K562 (cell line): ENCODE data around the gene TKTL1. TPM values are rescaled to one million over a fixed set of nuclear protein-coding genes. Genes with fewer than 3 reads are reported as not detected.

Source experiments
- CC2D1A ChIP-seq: fragments of 450-650 bp; IDR thresholded peaks from 2 replicates; pipeline ENCODE4 v1.6.1; 2017; ENCODE audit warnings: mild to moderate bottlenecking
- EP300 ChIP-seq: IDR thresholded peaks from 2 replicates; pipeline ENCODE4 v1.6.1; 2012; ENCODE audit warnings: low read length, improper control_type of control experiment
- ETV6 ChIP-seq, 3 experiments: fragments of 150-350 bp in 1 of 3; sonication (generic) in 1 of 3; formaldehyde crosslinking in 1 of 3; IDR thresholded peaks; 2 replicates each; pipeline versions ENCODE4 v1.6.1 to v1.8.0; 2014 to 2022; ENCODE audit warnings: borderline replicate concordance in 2 of 3, low read depth in 2 of 3, antibody characterized with exemption in 1 of 3, low read length in 1 of 3, mild to moderate bottlenecking in 1 of 3, missing genetic modification reagents in 1 of 3
- HMGN3 ChIP-seq: IDR thresholded peaks from 2 replicates; pipeline ENCODE4 v1.6.1; 2011; ENCODE audit warnings: borderline replicate concordance, low read depth, mild to moderate bottlenecking, mixed read lengths, low read length; ENCODE audit not compliant: insufficient read length; ENCODE audit errors: extremely low read depth
- HNRNPUL1 ChIP-seq: fragments of 200-400 bp; formaldehyde crosslinking; IDR thresholded peaks from 2 replicates; pipeline ENCODE4 v1.6.1; 2017; ENCODE audit warnings: low read length
- KAT2B ChIP-seq: IDR thresholded peaks from one replicate; pipeline ENCODE4 v1.6.1; 2012; ENCODE audit warnings: low read depth, mild to moderate bottlenecking, control low read depth, inconsistent platforms, low read length, moderate library complexity
- MCM3 ChIP-seq: fragments of 450-650 bp; IDR thresholded peaks from 2 replicates; pipeline ENCODE4 v1.6.1; 2016
- MIER1 ChIP-seq: fragments of 450-650 bp; IDR thresholded peaks from 2 replicates; pipeline ENCODE4 v1.6.1; 2016; ENCODE audit warnings: antibody characterized with exemption, mild to moderate bottlenecking, low read depth
- NEUROD1 ChIP-seq: fragments of 150-350 bp; IDR thresholded peaks from 2 replicates; pipeline ENCODE4 v1.6.1; 2014; ENCODE audit warnings: borderline replicate concordance, low read length, low read depth; ENCODE audit not compliant: partially characterized antibody
- NR2C1 ChIP-seq, 2 experiments: fragments of 450-650 bp; IDR thresholded peaks; 2 replicates each; pipeline ENCODE4 v1.6.1; 2017; ENCODE audit warnings: mild to moderate bottlenecking in 2 of 2, antibody characterized with exemption in 1 of 2, inconsistent platforms in 1 of 2, missing compliant biosample characterization in 1 of 2, missing genetic modification characterization in 1 of 2
- RHOXF2B ChIP-seq: fragments of 250-450 bp; sonication (Bioruptor Pico); conservative IDR thresholded peaks from 2 replicates; pipeline ENCODE4 v1.5.1; 2021
- RNF219 ChIP-seq: fragments of 250-450 bp; sonication (Bioruptor Pico); IDR thresholded peaks from 2 replicates; pipeline ENCODE4 v1.5.0; 2022; ENCODE audit warnings: mild to moderate bottlenecking
- SNIP1 ChIP-seq: fragments of 450-650 bp; IDR thresholded peaks from 2 replicates; pipeline ENCODE4 v1.7.1; 2017; ENCODE audit warnings: low read depth, mild to moderate bottlenecking
- SRSF1 ChIP-seq: fragments of 200-400 bp; formaldehyde crosslinking; IDR thresholded peaks from 2 replicates; pipeline ENCODE4 v1.6.1; 2017; ENCODE audit warnings: mild to moderate bottlenecking, low read depth, low read length, moderate library complexity
- TBP ChIP-seq: optimal IDR thresholded peaks from 2 replicates; pipeline ENCODE3; 2011; ENCODE audit warnings: low read depth, low read length, improper control_type of control experiment
- TCF7 ChIP-seq: sonication (generic); IDR thresholded peaks from 2 replicates; pipeline ENCODE4 v1.6.1; 2016; ENCODE audit warnings: antibody characterized with exemption, borderline replicate concordance
- ZBTB2 ChIP-seq: fragments of 450-650 bp; IDR thresholded peaks from 2 replicates; pipeline ENCODE4 v1.6.1; 2016; ENCODE audit warnings: antibody characterized with exemption
- ZC3H8 ChIP-seq: fragments of 450-650 bp; IDR thresholded peaks from 2 replicates; pipeline ENCODE4 v1.6.1; 2017
- ZNF140 ChIP-seq: fragments of 250-450 bp; sonication (Bioruptor Pico); IDR thresholded peaks from 2 replicates; pipeline ENCODE4 v1.8.0; 2021; ENCODE audit warnings: moderate library complexity, mild to moderate bottlenecking, inconsistent platforms
- ZNF165 ChIP-seq: fragments of 250-450 bp; sonication (Bioruptor Pico); IDR thresholded peaks from 2 replicates; pipeline ENCODE4 v1.4.0; 2020; ENCODE audit warnings: borderline replicate concordance
- ZNF184 ChIP-seq: sonication (generic); formaldehyde crosslinking; IDR thresholded peaks from 2 replicates; pipeline ENCODE4 v1.5.0; 2020; ENCODE audit warnings: missing genetic modification reagents
- ZNF282 ChIP-seq: sonication (generic); formaldehyde crosslinking; IDR thresholded peaks from 2 replicates; pipeline ENCODE4 v1.8.1; 2023; ENCODE audit warnings: missing genetic modification reagents
- polyA plus RNA-seq, 8 experiments: library from polyadenylated mRNA; depleted of rRNA in 4 of 8; stranded (reverse) in 5 of 8; unstranded in 3 of 8; fragments of >200 nt; fragmentation: Nextera tagmentation in 2 of 8; fragmentation: Illumina TruSeq in 1 of 8; extraction: Ambion mirVana in 2 of 8; extraction: Trizol in 1 of 8; gene quantifications; 2 replicates each; pipeline versions ENCODE4 v1.2.1 to v1.2.3, GENCODE V29; 2011 to 2014; ENCODE audit warnings: inconsistent platforms in 1 of 8, missing spikeins in 1 of 8
- total RNA-seq, 7 experiments: library from RNA; depleted of rRNA in 6 of 7; stranded (reverse); fragments of >200 nt in 6 of 7; fragmentation: Illumina TruSeq in 2 of 7; extraction: Trizol in 2 of 7; gene quantifications; 2 replicates each; pipeline versions ENCODE4 v1.2.1 to v1.2.3, GENCODE V29; 2011 to 2021; ENCODE audit warnings: low replicate concordance in 1 of 7
- TF ChIP-seq, protein P1 (sequence below): fragments of 200-400 bp; formaldehyde crosslinking; IDR thresholded peaks from 2 replicates; pipeline ENCODE4 v1.6.1; 2017; ENCODE audit warnings: mild to moderate bottlenecking, low read depth, low read length, moderate library complexity

TKTL1 gene
- total and polyA plus RNA-seq, 9 of the 15 experiments (the other 6 are each of a cell fraction or from before 2014, with no cell fraction given), result 0.18 to 0.71 (median 0.38) TPM

DNA sequence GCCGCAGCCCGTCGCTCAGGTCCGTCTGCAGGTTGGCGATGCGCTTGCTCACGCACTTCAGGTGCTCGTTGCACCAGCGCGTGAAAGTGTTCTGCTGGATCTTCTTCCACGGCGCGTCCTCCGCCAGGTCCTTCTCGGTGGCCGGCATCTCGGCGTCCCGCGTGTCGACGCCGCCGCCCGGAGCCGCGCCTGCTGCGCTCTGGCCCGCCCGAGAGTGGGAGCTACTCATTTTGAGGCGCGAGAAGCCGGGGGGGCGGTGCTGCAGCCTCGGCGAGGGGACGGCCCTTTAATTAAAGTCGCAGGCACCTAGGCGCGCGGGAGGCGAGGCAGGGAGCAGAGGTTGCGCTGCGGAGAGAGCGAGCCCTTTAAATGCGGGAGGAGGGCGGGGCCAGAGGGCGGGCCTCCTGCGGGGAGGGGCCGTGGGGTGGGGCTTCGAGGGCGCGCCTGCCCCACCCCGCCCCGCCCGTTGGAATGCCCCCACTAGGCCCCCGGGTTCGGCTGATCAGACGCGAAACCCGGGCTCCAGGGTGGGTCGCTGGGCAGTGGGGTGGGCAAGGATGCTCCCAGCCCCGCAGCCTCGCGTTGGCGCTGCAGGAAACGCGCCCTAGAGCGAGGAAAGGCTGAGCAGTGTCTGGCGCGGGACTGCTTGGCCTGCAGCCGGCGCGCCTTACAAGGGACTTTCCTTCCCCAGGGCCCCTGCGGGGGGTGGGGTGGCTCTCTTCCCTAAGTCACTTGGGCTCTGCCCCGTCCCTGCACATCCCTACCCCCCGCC is 75.6 kb downstream of the TKTL1 start (continued):
- TF ChIP-seq ZNF282 (CRISPR knock-in tag) (no peak), SNIP1 (no peak), ZBTB2 (0 out of 2 replicates have a peak, but pooled peaks have one; percentile 22), NR2C1 (IDR thresholded peaks at IDR 0.05) (no peak), NR2C1 (tag; IDR thresholded peaks at IDR 0.05) (no peak), MIER1 (no peak), RNF219 (no peak), HNRNPUL1 (no peak), CC2D1A (no peak), SRSF1 (no peak), ZNF184 (no peak), TBP (peak; percentile 93), EP300 (no peak), ZNF165 (CRISPR knock-in tag) (no peak), KAT2B (no peak), ETV6 (IDR thresholded peaks at IDR 0.05; ENCODE audit: borderline replicate concordance in 1 of 2, low read depth in 2 of 2, low read length in 1 of 2) (no peak), ETV6 (CRISPR knock-in tag; IDR thresholded peaks at IDR 0.05; ENCODE audit: borderline replicate concordance) (no peak), RHOXF2B (CRISPR knock-in tag) (no peak), MCM3 (no peak), NEUROD1 (peak; percentile 91), ZNF140 (no peak), TCF7 (no peak), HMGN3 (peak; percentile 82), ZC3H8 (no peak)
- TF ChIP-seq, protein P1, sequence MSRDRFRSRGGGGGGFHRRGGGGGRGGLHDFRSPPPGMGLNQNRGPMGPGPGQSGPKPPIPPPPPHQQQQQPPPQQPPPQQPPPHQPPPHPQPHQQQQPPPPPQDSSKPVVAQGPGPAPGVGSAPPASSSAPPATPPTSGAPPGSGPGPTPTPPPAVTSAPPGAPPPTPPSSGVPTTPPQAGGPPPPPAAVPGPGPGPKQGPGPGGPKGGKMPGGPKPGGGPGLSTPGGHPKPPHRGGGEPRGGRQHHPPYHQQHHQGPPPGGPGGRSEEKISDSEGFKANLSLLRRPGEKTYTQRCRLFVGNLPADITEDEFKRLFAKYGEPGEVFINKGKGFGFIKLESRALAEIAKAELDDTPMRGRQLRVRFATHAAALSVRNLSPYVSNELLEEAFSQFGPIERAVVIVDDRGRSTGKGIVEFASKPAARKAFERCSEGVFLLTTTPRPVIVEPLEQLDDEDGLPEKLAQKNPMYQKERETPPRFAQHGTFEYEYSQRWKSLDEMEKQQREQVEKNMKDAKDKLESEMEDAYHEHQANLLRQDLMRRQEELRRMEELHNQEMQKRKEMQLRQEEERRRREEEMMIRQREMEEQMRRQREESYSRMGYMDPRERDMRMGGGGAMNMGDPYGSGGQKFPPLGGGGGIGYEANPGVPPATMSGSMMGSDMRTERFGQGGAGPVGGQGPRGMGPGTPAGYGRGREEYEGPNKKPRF, result no peak
